GM21619 (cell line): ENCODE measurements around the gene CARD11.
"Not testable (repeated sequence)": the region's sequence is repeated elsewhere in the genome, so short reads cannot be mapped to it uniquely, and the experiment has no call there.

ENCODE experiments used
- ATAC-seq: cut with Tn5 transposase; IDR thresholded peaks from one replicate; pipeline ENCODE4 v1.9.1; 2021; ENCODE audit not compliant: unreplicated experiment

CARD11 gene

DNA sequence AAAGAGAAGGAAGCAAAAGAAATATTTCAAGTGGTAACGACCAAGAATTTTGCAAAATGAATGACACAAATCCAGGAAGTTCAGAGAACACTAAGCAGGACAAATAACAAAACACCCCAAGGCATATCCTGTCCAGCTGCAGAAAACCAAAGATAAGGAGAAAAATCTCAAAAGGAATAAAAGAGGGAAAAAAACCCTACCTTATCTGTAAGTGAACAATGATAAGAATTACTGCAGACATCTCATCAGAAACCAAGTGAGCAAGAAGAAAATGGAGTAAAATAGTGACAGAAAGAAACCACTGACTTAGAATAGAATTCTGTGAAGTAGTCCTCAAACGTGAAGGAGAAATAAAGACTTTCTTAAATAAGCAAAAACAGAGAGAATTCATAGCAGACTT is 21.8 kb downstream of the CARD11 start:
- ATAC-seq: no peak

DNA sequence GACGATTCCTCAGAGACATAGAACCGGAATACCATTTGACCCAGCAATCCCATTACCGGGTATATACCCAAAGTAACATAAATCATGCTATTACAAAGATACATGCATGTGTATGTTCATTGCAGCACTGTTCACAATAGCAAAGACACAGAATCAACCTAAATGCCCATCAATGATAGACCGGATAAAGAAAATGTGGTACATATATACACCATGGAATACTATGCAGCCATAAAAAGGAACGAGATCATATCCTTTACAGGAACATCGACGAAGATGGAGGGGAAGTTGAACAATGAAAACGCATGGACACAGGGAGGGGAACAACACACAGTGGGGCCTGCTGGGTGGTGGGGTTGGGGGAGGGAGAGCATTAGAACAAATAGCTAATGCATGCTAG is 22.4 kb downstream of the CARD11 start:
- not testable (repeated sequence) for ATAC-seq

DNA sequence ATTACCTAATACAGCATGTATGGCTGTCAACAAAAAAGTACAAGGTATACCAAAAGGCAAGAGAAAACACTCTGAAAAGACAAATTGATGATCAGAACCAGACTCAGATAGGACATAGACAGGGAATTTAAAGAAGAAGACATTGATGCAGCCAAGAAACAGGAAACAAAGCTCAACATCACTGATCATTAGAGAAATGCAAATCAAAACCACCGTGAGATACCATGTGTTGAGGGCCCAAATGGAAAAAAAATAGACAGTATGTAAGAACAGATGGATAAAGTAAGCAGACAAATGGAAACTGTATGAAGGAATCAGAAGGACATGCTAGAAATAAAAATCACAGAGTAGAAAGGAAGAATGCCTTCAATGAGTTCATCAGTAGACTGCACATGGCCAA is 23.3 kb downstream of the CARD11 start:
- ATAC-seq: no peak

DNA sequence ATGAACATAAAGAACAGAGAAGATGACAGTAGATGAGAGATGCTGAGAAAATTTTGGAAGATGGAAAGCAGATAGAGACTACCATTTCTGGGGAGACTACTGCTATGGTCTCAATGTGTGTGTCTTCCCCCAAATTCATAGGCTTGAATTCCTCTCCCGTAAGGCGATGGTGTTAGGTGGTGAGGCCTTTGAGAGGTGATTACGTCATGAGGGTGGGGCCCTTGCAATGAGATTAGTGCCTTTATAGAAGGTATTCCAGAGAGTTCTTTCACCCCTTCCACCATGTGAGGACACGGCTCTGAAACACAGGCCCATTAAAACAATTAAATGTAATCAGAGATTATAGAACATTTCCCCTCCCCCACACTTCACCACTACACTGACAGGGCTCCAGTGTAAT is 23.9 kb downstream of the CARD11 start:
- no peak for ATAC-seq

DNA sequence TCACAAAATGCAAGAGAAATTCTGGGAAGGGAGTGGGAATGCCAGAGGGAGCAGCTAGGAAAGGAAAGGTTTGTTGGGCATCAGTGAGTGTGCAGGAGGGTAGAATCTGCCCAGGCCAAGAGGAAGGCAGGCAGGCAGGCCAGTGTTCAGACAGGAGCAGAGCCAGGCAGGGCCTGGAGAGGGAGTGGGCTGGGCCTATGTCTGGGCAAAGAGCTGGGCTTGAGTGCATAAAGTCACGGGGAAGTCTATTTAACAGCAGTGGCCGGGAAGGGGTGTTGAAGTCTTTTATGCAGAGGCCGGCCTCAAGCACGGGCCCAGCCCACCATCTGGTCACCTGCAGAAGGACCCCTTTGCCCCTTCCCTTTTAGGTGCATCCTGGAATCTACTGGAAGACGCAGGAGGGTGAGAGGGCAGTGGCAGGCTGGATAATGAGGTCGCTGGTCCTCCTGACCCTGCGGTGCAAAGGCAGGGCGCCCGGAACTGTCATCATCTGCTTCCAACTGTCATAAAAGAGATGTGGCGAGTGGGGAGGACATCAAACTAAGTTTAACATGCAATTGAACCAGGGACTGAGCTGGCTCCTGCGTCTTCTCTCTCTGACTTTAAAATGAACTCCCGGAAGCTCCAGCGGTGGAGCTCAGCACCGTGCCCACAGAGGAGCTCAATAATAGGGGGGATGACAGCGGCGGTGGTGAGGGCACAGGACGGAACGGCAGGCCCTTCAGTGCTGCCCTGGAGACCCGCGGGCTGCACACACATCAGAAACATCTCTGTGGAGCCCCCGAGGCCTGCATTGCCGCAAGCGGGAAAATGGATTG is 29.5 kb downstream of the CARD11 start:
- ATAC-seq: no peak

DNA sequence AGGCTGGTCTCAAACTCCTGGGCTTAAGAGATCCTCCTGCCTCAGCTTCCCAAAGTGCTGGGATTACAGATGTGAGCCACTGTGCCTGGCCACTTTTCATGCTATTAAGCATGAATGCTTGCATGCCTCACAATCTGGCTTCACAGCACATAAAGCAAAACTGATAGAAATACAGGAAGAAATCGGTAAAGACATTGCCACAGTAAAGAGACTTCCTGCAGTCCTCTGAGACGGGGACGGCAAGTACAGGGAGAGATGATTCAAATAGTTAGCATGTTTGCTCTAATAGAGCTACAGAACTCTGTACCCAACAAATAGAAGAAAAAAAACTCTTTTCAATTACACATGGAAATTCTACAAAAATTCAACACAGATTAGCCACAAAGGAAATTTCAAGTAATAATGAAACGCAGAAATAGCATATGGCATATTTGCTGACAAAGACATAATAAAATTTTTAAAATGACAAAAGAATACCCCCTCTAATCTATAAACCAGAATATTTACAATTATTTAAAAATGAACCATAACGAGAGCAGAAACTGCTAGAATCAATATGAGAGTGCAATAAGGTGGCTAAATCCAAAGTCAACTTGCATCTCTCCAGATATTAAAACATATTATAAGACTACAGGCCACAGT is 32.3 kb downstream of the CARD11 start:
- no peak for ATAC-seq

DNA sequence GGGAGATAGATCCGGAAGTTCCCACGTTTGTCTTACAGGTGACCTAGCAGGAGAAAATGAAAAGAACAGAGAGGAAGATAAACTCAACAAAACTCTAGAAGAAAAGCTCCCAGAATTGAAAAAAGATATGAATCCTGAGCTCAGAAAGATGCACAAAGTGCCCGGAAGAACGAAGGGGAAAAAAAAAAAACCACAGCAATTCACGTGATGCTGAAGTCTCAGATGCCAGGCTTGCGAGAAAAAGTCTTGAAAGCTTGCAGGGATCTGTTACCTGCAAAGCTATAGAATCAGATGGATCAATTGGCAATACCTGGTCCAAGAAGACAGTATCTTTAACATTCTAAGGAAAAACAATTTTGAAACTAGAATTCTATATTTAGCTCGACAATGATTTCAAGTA is 33.5 kb downstream of the CARD11 start:
- no peak for ATAC-seq

DNA sequence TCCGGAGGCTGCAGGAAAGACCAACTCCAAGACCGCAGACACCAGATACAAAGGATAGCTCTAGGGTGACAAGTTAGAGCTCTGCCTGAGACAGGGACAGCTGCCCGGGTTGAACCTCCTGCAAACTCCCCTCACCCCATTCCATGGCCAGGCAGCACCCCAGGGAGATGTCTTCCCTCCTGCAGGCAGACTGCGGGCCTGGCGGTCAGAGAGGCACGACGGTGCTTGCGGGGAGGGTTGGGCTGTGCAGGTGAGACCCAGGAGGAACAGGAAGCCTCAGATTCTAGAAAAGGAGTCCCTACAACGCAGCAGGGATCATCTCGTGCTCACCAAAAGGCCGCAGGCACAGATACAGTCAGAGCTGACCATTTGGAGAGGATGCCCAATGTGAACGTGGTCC is 34.6 kb downstream of the CARD11 start:
- ATAC-seq: no peak

DNA sequence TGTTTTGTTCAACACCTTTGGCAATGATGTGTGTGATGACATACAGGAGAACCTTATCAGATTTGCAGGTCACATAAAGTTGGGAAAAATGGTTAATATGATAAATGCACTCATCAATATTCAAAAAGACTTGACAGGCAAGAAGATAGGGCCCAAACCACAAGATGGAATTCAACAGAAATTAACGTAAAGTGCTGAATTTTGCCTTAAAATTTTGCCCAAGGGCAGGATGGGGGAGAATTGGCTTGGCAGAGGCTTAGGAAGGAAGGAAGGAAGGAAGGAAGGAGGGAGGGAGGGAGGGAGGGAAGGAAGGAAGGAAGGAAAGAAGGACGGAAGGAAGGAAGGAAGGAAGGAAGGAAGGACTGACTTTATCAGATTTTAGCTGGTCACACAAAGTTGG is 35.3 kb downstream of the CARD11 start:
- ATAC-seq: no peak

DNA sequence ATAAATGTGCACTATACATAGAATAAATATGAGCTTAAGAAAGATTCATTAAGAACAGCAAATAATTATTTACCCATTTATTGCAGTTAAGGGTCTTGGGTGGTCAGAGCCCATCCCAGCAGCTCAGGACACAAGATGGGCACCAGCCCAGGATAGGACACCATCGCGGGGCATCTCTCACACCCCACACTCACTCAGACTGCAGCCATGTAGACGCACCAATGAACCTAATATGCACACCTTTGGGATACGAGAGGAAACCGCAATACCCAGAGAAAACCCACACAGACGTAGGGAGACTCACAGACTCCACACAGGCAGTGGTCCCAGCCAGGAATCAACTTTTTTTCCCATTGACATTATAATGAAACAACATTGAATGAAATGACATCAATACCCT is 36.0 kb downstream of the CARD11 start:
- ATAC-seq: no peak

DNA sequence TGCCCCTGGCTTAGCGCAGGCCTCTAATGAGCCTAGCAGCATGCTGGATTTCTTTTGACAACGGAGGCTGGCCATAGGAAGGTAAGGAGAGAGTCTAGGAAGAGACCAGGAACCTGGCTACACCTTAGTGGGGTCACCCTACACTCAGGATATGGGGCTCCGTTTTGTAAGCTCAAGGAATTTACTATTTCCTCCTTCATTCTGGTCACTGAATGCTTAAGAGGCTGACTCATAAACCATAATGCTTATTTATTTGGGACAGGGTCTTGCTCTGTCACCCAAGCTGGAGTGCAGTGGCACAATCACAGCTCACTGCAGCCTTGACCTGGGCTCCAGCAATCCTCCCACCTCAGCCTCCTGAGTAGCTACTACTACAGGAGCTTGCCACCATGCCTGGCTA is 38.4 kb downstream of the CARD11 start:
- ATAC-seq: no peak

DNA sequence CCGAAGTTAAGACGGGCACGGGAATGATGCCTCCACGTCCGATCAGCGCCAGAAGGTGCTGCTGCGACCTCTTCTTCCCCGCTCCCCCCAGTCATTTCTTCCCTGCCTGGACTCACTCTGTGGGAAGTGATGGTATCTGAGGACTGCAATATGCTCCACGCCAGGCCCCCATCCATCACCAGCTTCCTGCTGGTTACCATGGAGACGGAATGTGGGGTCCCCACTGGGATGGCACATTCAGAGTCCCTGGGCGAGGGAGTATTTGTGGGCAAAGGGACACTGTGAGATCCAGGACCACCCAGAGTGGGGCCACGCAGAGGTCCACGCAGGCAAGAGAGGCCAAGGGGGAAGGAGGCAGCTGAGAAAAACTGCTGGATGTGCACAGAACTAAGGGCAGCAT is 39.7 kb downstream of the CARD11 start:
- ATAC-seq: no peak

DNA sequence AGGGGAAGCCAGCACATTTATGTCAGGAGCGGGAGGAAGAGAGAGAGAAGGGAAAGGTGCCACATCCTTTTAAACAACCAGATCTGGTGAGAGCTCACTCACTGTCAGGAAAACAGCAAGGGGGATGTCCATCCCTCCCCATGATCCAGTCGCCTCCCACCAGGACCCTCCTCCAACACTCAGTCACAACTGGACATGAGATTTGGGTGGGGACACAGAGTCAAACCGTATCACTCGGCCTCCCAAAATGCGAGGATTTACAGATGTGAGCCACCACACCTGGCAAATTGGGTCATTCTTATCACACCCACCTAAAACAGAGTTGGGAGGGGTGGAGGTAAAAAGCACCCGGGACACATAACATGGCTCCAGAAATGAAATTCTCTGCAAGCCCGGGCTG is 41.0 kb downstream of the CARD11 start:
- no peak for ATAC-seq

DNA sequence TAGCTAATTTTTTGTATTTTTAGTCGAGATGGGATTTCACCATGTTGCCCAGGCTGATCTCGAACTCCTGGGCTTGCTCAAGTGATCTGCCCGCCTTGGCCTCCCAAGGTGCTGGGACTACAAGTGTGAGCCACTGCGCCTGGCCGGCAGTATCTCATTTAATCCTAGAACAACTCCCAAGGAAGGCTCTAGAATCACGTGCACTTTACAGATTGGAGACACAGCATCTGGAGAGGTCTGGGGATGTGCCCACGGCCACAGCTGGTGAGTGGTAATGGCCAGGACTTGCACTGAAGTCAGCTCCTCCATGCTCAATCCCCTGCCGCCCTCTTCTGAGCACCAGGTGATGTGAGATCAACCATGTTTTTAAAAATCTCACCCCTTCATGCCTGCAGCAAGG is 43.1 kb downstream of the CARD11 start:
- ATAC-seq: no peak

DNA sequence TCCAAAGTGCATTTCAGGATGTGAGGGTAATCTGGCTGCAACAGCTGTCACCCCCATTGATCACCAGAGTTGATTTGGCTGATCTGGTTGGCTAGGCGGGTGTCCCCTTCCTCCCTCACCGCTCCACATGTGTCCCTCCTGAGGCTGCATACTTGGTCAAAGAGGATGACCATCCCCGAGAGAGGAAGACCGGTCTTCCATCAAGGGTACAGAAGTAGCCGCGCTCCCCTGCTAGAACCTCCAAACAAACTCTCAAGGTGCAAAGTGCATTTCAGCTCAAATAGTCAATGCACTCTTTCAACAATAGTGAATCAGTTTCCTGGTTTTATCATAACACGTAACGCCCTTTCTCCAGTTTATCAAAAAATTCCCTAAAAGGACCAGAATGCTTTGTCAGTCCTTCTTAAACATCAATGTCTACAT is 44.6 kb downstream of the CARD11 start:
- no peak for ATAC-seq

DNA sequence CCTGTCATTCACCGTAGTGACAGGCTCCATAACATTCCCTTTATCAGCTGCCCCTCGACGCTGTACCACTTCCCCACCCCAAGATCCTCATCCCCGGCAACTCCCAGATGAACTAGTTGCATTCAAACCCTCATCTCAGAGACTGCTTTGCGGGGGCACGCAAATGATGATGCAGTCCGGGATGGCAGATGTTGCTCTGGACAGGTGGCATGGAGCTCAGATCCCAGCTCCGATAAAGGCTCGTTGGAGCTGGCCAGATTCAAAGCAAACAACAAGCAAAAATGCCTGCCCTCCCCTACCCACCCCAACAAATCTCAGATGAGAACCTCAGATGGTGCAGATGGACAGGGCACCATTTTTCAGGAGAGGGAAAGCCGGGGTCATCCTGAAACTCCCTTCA is 46.7 kb downstream of the CARD11 start:
- ATAC-seq: no peak

DNA sequence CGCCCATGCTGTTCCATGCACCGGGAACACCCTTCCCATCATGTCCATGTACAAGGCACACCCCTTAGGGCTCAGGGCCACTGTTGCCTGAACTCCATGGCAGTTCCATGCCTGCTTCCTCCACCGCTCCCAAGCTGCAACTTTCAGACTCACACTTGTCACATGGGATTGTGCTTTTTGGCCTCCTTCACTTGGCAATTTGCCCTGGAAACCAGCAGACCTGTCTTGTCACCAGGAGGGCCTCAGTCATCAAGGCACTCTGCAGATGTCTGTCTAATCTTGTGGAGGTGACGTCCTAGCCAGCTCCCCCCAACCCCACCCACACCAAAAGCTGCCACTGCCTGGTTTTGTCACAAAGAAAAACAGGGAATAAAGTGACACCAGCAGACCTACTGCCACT is 47.5 kb downstream of the CARD11 start:
- ATAC-seq: no peak

DNA sequence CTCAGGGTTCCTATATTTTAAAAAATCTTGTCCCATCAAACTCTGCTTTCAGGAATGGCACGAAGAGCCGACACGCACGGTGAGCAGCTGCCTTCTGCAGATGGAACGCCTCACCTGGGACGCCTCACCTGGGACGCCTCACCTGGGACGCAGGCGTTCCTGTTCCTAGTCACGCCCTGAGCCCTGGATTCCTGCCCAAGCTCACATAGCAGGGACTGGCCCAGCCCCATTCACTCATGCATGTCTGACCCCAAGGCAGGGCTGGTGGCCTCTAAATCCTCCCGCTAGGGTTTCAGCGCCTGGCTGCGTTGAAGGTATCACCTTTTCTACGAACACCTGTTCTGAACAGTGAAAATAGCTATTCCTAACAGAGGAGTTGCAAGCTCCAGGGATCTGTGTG is 49.8 kb downstream of the CARD11 start:
- ATAC-seq: no peak

DNA sequence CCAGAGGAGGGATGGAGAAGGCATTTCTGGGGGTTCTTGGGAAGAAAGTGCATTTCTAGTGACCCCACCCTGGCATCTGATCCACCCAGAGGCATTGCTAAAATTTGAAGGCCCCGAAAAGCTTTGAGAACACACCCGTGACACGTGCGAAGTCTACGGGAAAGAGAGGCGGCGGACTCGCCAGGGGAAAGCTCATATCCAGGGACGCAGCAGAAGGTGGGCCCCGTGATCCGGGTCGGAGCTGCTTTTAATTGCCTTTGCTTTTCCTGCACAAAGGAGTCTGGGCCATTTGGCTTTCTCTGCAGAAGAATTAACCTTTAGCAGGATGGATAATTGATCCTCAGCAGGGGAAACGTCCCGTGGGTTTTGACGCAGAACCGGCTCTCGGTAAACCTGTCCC is 50.3 kb downstream of the CARD11 start:
- no peak for ATAC-seq

DNA sequence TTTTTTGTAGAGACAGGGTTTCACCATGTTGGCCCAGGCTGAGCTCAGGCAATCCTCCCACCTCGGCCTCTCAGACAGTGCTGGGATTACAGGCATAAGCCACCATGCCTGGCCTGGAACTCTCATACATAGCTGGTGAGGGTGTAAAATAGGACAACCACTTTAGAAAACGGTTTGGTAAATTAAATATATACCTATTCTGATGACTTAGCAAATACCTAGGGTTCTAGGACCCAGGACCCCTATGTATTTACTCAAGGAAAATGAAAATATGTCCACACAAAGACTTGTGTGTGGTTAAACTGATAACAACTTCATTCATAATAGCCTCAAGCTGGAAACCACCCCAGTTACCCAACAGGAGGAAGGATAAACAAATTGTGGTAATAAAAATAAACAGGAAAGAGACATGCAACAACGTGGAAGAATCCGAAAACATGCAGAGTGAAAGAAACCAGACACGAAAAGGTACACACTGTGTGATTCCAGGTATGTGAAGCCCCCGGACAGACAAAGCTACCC is 52.7 kb downstream of the CARD11 start:
- ATAC-seq: no peak

DNA sequence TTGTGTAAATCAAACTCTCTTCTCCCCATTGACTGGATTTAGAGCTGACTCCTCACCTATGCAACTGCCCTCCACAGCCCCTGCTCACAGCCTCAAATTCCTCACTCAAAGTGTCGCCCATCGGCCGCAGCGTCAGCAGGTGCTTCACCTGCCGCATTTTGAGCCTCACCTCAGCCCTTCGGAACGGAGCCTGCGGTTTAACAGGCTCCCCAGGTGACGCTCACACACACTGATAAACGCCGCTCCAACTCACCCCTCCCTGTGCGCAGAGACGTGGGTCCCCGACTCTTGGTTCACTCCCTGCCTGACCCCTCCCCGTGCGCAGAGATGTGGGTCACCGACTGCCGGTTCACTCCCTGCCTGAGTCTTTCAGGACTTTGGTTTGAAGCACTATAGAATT is 57.1 kb downstream of the CARD11 start:
- ATAC-seq: no peak

DNA sequence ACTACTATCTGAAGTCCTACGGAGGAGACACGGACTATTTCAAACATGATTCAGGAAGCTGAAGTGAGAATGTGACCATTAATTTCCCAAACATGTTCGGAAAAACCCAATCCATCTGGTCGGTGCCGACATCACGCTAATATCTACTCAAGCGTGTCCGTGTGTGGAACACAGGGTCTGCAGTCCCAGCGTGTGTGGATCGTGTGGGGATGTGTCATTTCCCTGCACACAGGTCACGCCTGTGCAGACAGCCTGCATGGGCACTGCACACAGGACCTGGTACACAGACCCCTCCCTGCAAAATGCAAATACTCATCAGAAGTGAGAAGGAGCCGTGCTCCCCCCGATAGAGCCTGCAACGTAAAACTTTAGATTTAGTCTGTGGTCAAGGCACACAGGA is 57.8 kb downstream of the CARD11 start:
- ATAC-seq: no peak

DNA sequence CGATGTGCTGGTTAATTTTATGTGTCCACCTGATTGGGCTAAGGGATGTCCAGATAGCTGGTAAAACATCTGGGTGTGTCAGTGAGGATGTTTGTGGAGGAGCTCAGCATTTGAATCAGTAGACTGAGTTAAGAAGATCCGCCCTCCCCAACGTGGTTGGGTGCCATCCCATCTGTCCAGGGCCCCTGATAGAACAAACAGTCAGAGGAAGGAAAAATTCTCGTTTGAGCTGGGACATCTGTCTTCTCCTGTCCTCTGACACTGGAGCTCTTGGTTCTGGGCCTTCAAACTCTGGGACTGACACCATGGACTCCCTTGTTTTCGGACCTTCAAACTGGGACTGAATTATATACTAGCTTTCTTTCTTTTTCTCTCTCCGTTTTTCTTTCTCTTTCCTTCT is 59.6 kb downstream of the CARD11 start:
- no peak for ATAC-seq
